ENCODE data around the gene SLC30A1.

The SLC30A1 gene

GRCh38 chr1:211532088-211532444 is 46.9 kb downstream of the SLC30A1 start:
- Histone ChIP-seq H3K4me3 (no peak overlapping the region), H3K9me3 (no peaks in the 10 kb centered on the region), H3K4me1 (peaks cover 0 to 26% (median 11%) of the 10 kb centered on the region in 4 donors), H3K27me3 (no peaks in the 10 kb centered on the region), H3K36me3 (no peaks in the 10 kb centered on the region), H3K27ac (no peak overlapping the region)
- no peak for TF ChIP-seq CTCF (IDR thresholded peaks at IDR 0.05)
- no peak for DNase-seq
- intact Hi-C loops (cut with DNase I; ENCODE audit: low total_unique reads): no loop called here

GRCh38 chr1:211531194-211532087 is 47.5 kb downstream of the SLC30A1 start:
- Histone ChIP-seq H3K4me3 (no peak overlapping the region), H3K36me3 (no peaks in the 10 kb centered on the region), H3K4me1 (peaks cover 0 to 26% (median 11%) of the 10 kb centered on the region in 4 donors), H3K27ac (no peak overlapping the region), H3K9me3 (no peaks in the 10 kb centered on the region), H3K27me3 (no peaks in the 10 kb centered on the region)
- no peak for DNase-seq
- TF ChIP-seq CTCF (IDR thresholded peaks at IDR 0.05): no peak
- intact Hi-C loops (cut with DNase I; ENCODE audit: low total_unique reads): no loop called here

- intact Hi-C loops (cut with DNase I; ENCODE audit: low total_unique reads): no loop called here
- Histone ChIP-seq H3K9me3 (no peaks in the 10 kb centered on the region), H3K27me3 (no peaks in the 10 kb centered on the region), H3K4me1 (peaks cover 0 to 26% (median 11%) of the 10 kb centered on the region in 4 donors), H3K27ac (no peak overlapping the region), H3K36me3 (no peaks in the 10 kb centered on the region), H3K4me3 (no peak overlapping the region)
- no peak for TF ChIP-seq CTCF (IDR thresholded peaks at IDR 0.05)
- DNase-seq: no peak
Observed at GRCh38 chr1:211530102-211530501, 48.9 kb downstream of the SLC30A1 start.

GRCh38 chr1:211529453-211529852 is 49.5 kb downstream of the SLC30A1 start:
- intact Hi-C loops (cut with DNase I; ENCODE audit: low total_unique reads): no loop called here
- no peak overlapping the region for H3K27ac ChIP-seq
- peaks cover 0 to 26% (median 11%) of the 10 kb centered on the region in 4 donors for H3K4me1 ChIP-seq

GRCh38 chr1:211529011-211529410 is 50.0 kb downstream of the SLC30A1 start:
- no peak overlapping the region for H3K27ac ChIP-seq

More at GRCh38 chr1:211529453-211529852, 49.5 kb downstream of the SLC30A1 start:
- H3K27me3 ChIP-seq: no peaks in the 10 kb centered on the region
- no peaks in the 10 kb centered on the region for H3K36me3 ChIP-seq
- no peaks in the 10 kb centered on the region for H3K9me3 ChIP-seq
- DNase-seq: no peak
- no peak overlapping the region for H3K4me3 ChIP-seq
- TF ChIP-seq CTCF (IDR thresholded peaks at IDR 0.05): no peak

More at GRCh38 chr1:211529011-211529410, 50.0 kb downstream of the SLC30A1 start:
- Histone ChIP-seq H3K4me3 (no peak overlapping the region), H3K27me3 (no peaks in the 10 kb centered on the region), H3K36me3 (no peaks in the 10 kb centered on the region), H3K9me3 (no peaks in the 10 kb centered on the region), H3K4me1 (peaks cover 0 to 26% (median 11%) of the 10 kb centered on the region in 4 donors)
- intact Hi-C loops (cut with DNase I; ENCODE audit: low total_unique reads): no loop called here
- no peak for TF ChIP-seq CTCF (IDR thresholded peaks at IDR 0.05)
- no peak for DNase-seq
